Body of pancreas (tissue), 4 donors: ENCODE data around the gene PSMD9. TPM values are rescaled to one million over a fixed set of nuclear protein-coding genes. Genes with fewer than 3 reads are reported as not detected.
"Not testable (repeated sequence)": the region's sequence is repeated elsewhere in the genome, so short reads cannot be mapped to it uniquely, and the experiment has no call there.

ENCODE experiments used
- ATAC-seq: fragments of 150-250 bp; one replicate; pipeline ENCODE4 v1.9.1; 2016
- DNase-seq, 4 donors: peaks; one replicate each; pipeline ENCODE4 v3.0.0-alpha.2; 2019
- H3K27ac ChIP-seq, 4 donors: fragments of 200-600 bp; sonication (generic); 1 replicate in 3 of 4; 2 replicates in 1 of 4; pipeline versions ENCODE4 v1.5.1 to v1.6.1; 2016 to 2019; ENCODE audit warnings: mild to moderate bottlenecking in 1 of 4, mixed read lengths in 1 of 4, moderate library complexity in 1 of 4
- H3K27me3 ChIP-seq, 2 donors: fragments of 200-600 bp; sonication (generic); one replicate each; pipeline ENCODE4 v1.6.0; 2016; ENCODE audit warnings: mild to moderate bottlenecking in 1 of 2
- H3K36me3 ChIP-seq, 2 donors: fragments of 200-600 bp; sonication (generic); replicated peaks in 1 of 2; 2 replicates each; pipeline ENCODE4 v1.5.1; 2016; ENCODE audit warnings: low read depth in 2 of 2; ENCODE audit not compliant: insufficient read depth in 1 of 2
- H3K4me1 ChIP-seq: fragments of 200-600 bp; sonication (generic); one replicate; pipeline ENCODE4 v1.6.0; 2016
- H3K4me3 ChIP-seq, 2 donors: fragments of 200-600 bp; sonication (generic); 1 replicate in 1 of 2; 2 replicates in 1 of 2; pipeline ENCODE4 v1.5.1; 2016 to 2019
- H3K9me3 ChIP-seq, 3 donors: fragments of 200-600 bp; sonication (generic); 1 replicate in 2 of 3; 2 replicates in 1 of 3; pipeline ENCODE4 v1.5.1; 2016
- CTCF ChIP-seq, 7 experiments: fragments of 450-650 bp in 4 of 7; fragments of 200-600 bp in 3 of 7; sonication (generic) in 3 of 7; IDR thresholded peaks; one replicate each; pipeline ENCODE4 v1.5.1; 2016 to 2019; ENCODE audit warnings: antibody characterized with exemption in 7 of 7
- POLR2A ChIP-seq, 3 donors: fragments of 450-650 bp; IDR thresholded peaks; one replicate each; pipeline ENCODE4 v1.6.1; 2016; ENCODE audit warnings: antibody characterized with exemption in 3 of 3, mild to moderate bottlenecking in 2 of 3
- WGBS, 2 donors: methylation state at CpG; one replicate each; pipeline ENCODE4 v1.1.5; 2017; 5-methylcytosine and 5-hydroxymethylcytosine counted together
- intact Hi-C: fragments of 100-400 bp; cut with DNase I; formaldehyde crosslinking; loops from one replicate; pipeline ENCODE4 v1.15.1; 2023
- total RNA-seq, 2 donors: library from RNA; depleted of rRNA; stranded (reverse); fragments of >200 nt; gene quantifications; one replicate each; pipeline ENCODE4 v1.1.0, GENCODE V29; 2016

Gene PSMD9
- total RNA-seq, 2 donors from 2014 or later = 23.1 to 42.3 TPM

- Histone ChIP-seq H3K4me3 (no peak overlapping the region), H3K27me3 (no peaks in the 10 kb centered on the region), H3K4me1 (peaks cover 12% of the 10 kb centered on the region), H3K36me3 (no peaks in the 10 kb centered on the region), H3K9me3 (no peaks in the 10 kb centered on the region), H3K27ac (no peak overlapping the region)
- intact Hi-C loops = no loop called here
- DNase-seq = no peak
- no peak for TF ChIP-seq CTCF (IDR thresholded peaks at IDR 0.05)
- TF ChIP-seq POLR2A (IDR thresholded peaks at IDR 0.05) = no peak
- 69% methylated on average over 13 of the region's 13 CpGs for WGBS, 2 donors
- no peak for ATAC-seq
These were observed 45.2 kb upstream of the PSMD9 start for GRCh38 chr12:121843236-121843982.

- H3K4me3 ChIP-seq = no peak overlapping the region
- TF ChIP-seq CTCF (IDR thresholded peaks at IDR 0.05) (no peak), POLR2A (IDR thresholded peaks at IDR 0.05) (no peak)
- no peak for ATAC-seq
These were observed 42.9 kb upstream of the PSMD9 start for GRCh38 chr12:121845701-121846100.

GRCh38 chr12:121849211-121849610, 39.4 kb upstream of the PSMD9 start:
- Histone ChIP-seq H3K4me3 (no peak overlapping the region), H3K27ac (no peak overlapping the region), H3K9me3 (no peaks in the 10 kb centered on the region), H3K4me1 (no peaks in the 10 kb centered on the region), H3K27me3 (no peaks in the 10 kb centered on the region), H3K36me3 (no peaks in the 10 kb centered on the region)
- DNase-seq (no peak), ATAC-seq (no peak)
- TF ChIP-seq POLR2A (IDR thresholded peaks at IDR 0.05) = no peak
- no peak for TF ChIP-seq CTCF (IDR thresholded peaks at IDR 0.05)
- intact Hi-C loops = no loop called here
- WGBS, 2 donors = 85 to 93% methylated on average over 4 to 6 of the region's 6 CpGs

More at GRCh38 chr12:121845701-121846100, 42.9 kb upstream of the PSMD9 start:
- Histone ChIP-seq H3K9me3 (no peaks in the 10 kb centered on the region), H3K4me1 (no peaks in the 10 kb centered on the region), H3K27ac (no peak overlapping the region), H3K36me3 (no peaks in the 10 kb centered on the region), H3K27me3 (no peaks in the 10 kb centered on the region)
- intact Hi-C loops = no loop called here
- no peak for DNase-seq
- WGBS, 2 donors = 90% methylated on average over 1 of the region's 1 CpG

- Histone ChIP-seq H3K27me3 (no peaks in the 10 kb centered on the region), H3K36me3 (no peaks in the 10 kb centered on the region), H3K4me1 (no peaks in the 10 kb centered on the region), H3K27ac (no peak overlapping the region), H3K9me3 (no peaks in the 10 kb centered on the region), H3K4me3 (no peak overlapping the region)
- WGBS, 2 donors = 72 to 83% methylated on average over 6 to 13 of the region's 13 CpGs
- DNase-seq (no peak), ATAC-seq (no peak)
- TF ChIP-seq POLR2A (IDR thresholded peaks at IDR 0.05) (no peak), CTCF (IDR thresholded peaks at IDR 0.05) (no peak)
- intact Hi-C loops = no loop called here
These were observed 38.9 kb upstream of the PSMD9 start for GRCh38 chr12:121849665-121850064.

- H3K27me3 ChIP-seq, H3K9me3 ChIP-seq, intact Hi-C loops, H3K4me3 ChIP-seq, DNase-seq, ATAC-seq, H3K36me3 ChIP-seq, H3K4me1 ChIP-seq, H3K27ac ChIP-seq: not testable (repeated sequence)
- 64 to 80% methylated on average over 3 of the region's 3 CpGs for whole genome bisulfite sequencing, 2 donors
These were observed 36.2 kb upstream of the PSMD9 start for GRCh38 chr12:121852392-121852791.
